Urinary bladder (tissue), 4 donors: ENCODE data around the gene PTEN. TPM values are rescaled to one million over a fixed set of nuclear protein-coding genes. Genes with fewer than 3 reads are reported as not detected.
"Not testable (repeated sequence)": the region's sequence is repeated elsewhere in the genome, so short reads cannot be mapped to it uniquely, and the experiment has no call there.

Experiments used
- DNase-seq: peaks from one replicate; pipeline ENCODE4 v3.0.0-alpha.2; 2015; ENCODE audit errors: extremely low spot score
- H3K27ac ChIP-seq: one replicate; pipeline ENCODE4 v1.5.1; 2013; ENCODE audit warnings: low read depth, mild to moderate bottlenecking, moderate library complexity
- H3K36me3 ChIP-seq: one replicate; pipeline ENCODE4 v1.6.1; 2013; ENCODE audit warnings: mild to moderate bottlenecking, moderate library complexity; ENCODE audit not compliant: insufficient read depth
- H3K4me1 ChIP-seq: one replicate; pipeline ENCODE4 v1.6.1; 2013; ENCODE audit warnings: mild to moderate bottlenecking, moderate library complexity; ENCODE audit not compliant: insufficient read depth
- H3K4me3 ChIP-seq: one replicate; pipeline ENCODE4 v1.5.1; 2013; ENCODE audit warnings: low read depth, low read length
- WGBS: extraction: QIAGEN DNeasy Blood & Tissue Kit; methylation state at CpG from one replicate; pipeline ENCODE4 v1.1.7; 2013; 5-methylcytosine and 5-hydroxymethylcytosine counted together
- polyA plus RNA-seq: library from polyadenylated mRNA; stranded (reverse); fragments of 200-250 nt; gene quantifications from one replicate; pipeline ENCODE4 v1.2.3, GENCODE V29; 2013
- total RNA-seq: library from RNA; depleted of rRNA; stranded (reverse); fragments of >200 nt; gene quantifications from one replicate; pipeline ENCODE4 v1.2.3, GENCODE V29; 2014
- donor health status: healthy with polysubstance abuse.
- donor health status: healthy.

The PTEN gene
- total and polyA plus RNA-seq, 2 donors, result 37.6 to 308 TPM

GRCh38 chr10:87855665-87856064, 7.8 kb upstream of the PTEN start:
- not testable (repeated sequence) for H3K4me1 ChIP-seq, H3K27ac ChIP-seq, DNase-seq, H3K4me3 ChIP-seq, H3K36me3 ChIP-seq
- WGBS, result 90% methylated on average over 4 of the region's 4 CpGs

DNA sequence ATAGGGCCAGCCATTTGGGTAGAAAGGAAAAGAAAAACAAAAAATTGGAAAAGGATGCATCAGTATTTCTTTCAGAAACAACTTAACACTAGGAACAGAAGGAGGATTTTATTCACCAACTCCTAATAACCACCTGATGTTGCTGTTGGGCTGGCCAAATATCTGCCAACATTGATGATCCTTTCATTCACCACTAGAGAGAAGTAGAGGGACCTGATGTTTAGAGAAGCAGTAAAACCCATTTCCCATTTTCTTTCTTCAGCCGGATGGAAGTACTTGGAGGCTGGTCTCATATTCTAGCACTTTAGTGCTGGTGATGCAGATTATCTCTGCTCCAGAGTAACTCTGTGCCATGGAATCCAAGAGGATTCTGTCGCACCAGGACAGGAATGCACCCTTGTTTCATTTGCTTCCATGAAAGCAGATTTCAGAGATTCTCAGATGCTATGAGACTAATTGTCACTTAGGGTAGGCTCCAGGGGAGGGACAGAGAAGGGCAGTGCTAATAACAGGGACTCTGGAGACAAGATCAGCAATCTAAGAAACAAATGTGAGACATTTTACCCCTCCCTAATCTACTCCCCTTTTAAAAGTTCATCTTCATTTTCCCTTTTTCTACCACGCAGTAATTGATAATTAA, 3.1 kb upstream of the PTEN start:
- Histone ChIP-seq H3K4me1 (no peaks in the 10 kb centered on the region), H3K4me3 (no peak overlapping the region), H3K27ac (no peak overlapping the region), H3K36me3 (no peaks in the 10 kb centered on the region)
- no peak for DNase-seq
- WGBS, result 61% methylated on average over 3 of the region's 3 CpGs

- H3K4me3 ChIP-seq, result no peak overlapping the region
- no peaks in the 10 kb centered on the region for H3K36me3 ChIP-seq
- WGBS, result 74% methylated on average over 4 of the region's 4 CpGs
- DNase-seq, result no peak
- no peaks in the 10 kb centered on the region for H3K4me1 ChIP-seq
- H3K27ac ChIP-seq, result no peak overlapping the region
These were observed 2.5 kb upstream of the PTEN start for GRCh38 chr10:87860816-87861403.

DNA sequence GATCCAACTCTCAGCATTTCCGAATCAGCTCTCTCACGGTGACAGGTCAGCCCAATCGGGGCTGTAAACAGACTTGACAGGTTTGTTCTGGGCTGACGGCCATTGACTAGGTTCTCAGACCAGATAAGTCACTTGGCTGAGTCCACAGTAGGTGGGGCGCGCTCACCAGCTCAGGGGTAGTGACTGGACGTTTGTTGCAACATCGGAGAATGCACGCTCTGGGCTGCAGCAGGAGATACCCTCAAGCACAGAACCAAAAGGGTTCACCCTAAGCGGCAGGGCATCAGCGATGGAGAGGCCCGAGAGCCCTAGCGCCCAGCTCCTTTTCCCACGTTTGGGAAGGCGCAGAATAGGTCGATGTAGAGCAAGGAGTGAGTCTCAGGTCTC, 1.9 kb upstream of the PTEN start:
- Histone ChIP-seq H3K36me3 (no peaks in the 10 kb centered on the region), H3K4me3 (peak overlapping the region; percentile 97), H3K4me1 (no peaks in the 10 kb centered on the region), H3K27ac (peak overlapping the region; percentile 93)
- DNase-seq, result no peak
- 4% methylated on average over 16 of the region's 16 CpGs for WGBS

DNA sequence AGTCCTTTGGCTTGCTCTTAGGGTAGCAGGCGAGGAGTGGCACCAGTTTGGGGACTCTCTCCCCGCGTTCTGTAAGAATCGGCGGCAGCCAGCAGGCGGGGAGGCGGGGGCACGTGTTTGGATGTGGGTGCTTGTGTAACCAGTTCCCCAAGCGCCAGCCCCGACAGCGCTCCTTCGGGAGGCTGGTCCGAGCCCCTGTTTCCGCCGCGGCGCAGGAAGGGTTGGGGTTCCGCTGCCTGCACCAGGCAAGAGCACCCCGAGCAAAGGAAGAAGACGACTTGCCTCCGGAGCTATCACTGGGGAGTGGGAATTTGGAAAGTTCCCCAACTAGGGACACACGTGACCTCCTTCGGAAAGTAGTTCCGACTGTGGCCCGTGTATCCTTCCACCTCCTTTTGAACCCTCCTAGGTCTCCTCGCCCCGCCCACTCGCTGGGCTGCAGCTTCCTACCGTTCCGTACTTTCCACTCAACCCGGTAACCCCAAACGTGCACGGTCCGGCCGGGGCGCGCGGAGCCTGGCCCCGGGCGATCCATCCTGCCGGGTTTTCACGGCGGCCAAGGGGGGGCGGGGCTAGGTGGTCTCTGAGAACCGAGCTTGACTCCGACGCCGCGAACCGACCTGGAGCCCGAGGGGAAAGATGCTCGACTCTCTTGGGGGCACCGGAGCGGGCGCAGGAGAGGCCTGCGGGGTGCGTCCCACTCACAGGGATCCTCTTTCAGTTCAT, 1.3 kb upstream of the PTEN start:
- WGBS, result under 1% methylated on average over 57 of the region's 57 CpGs
- H3K36me3 ChIP-seq, result no peaks in the 10 kb centered on the region
- peak overlapping the region; percentile 93 for H3K27ac ChIP-seq
- H3K4me1 ChIP-seq, result no peaks in the 10 kb centered on the region
- H3K4me3 ChIP-seq, result peak overlapping the region; percentile 97
- peak; percentile 96 for DNase-seq

DNA sequence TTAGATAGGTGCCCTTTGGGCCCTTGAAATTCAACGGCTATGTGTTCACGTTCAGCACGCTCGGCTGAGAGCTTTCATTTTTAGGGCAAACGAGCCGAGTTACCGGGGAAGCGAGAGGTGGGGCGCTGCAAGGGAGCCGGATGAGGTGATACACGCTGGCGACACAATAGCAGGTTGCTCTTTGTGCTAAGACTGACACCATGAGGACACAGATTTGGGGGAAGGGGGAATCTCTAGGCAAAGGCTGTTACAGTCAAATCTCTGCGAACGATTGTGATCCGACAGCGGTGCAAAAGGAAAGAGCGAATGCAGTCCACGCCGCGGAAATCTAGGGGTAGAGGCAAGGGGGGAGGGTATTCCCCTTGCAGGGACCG, 759 bp upstream of the PTEN start:
- peak overlapping the region; percentile 97 for H3K4me3 ChIP-seq
- peak overlapping the region; percentile 81 for H3K27ac ChIP-seq
- under 1% methylated on average over 21 of the region's 21 CpGs for WGBS
- DNase-seq, result no peak
- H3K36me3 ChIP-seq, result no peaks in the 10 kb centered on the region
- no peaks in the 10 kb centered on the region for H3K4me1 ChIP-seq

DNA sequence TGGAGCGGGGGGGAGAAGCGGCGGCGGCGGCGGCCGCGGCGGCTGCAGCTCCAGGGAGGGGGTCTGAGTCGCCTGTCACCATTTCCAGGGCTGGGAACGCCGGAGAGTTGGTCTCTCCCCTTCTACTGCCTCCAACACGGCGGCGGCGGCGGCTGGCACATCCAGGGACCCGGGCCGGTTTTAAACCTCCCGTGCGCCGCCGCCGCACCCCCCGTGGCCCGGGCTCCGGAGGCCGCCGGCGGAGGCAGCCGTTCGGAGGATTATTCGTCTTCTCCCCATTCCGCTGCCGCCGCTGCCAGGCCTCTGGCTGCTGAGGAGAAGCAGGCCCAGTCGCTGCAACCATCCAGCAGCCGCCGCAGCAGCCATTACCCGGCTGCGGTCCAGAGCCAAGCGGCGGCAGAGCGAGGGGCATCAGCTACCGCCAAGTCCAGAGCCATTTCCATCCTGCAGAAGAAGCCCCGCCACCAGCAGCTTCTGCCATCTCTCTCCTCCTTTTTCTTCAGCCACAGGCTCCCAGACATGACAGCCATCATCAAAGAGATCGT, 598 bp downstream of the PTEN start:
- under 1% methylated on average over 47 of the region's 47 CpGs for WGBS
- DNase-seq, H3K36me3 ChIP-seq, H3K4me1 ChIP-seq: not testable (repeated sequence)
- peak overlapping the region; percentile 99 for H3K27ac ChIP-seq
- peak overlapping the region; percentile 97 for H3K4me3 ChIP-seq

GRCh38 chr10:87864496-87865059, 1.2 kb downstream of the PTEN start:
- Histone ChIP-seq H3K27ac (peak overlapping the region; percentile 88), H3K36me3 (no peaks in the 10 kb centered on the region), H3K4me3 (peak overlapping the region; percentile 97), H3K4me1 (no peaks in the 10 kb centered on the region)
- DNase-seq, result no peak
- WGBS, result under 1% methylated on average over 16 of the region's 16 CpGs

- 2% methylated on average over 4 of the region's 4 CpGs for WGBS
- DNase-seq, result no peak
- peak overlapping the region; percentile 97 for H3K4me3 ChIP-seq
- peak overlapping the region; percentile 80 for H3K27ac ChIP-seq
- no peaks in the 10 kb centered on the region for H3K4me1 ChIP-seq
- no peaks in the 10 kb centered on the region for H3K36me3 ChIP-seq
These were observed 1.9 kb downstream of the PTEN start for GRCh38 chr10:87865241-87865881.

DNA sequence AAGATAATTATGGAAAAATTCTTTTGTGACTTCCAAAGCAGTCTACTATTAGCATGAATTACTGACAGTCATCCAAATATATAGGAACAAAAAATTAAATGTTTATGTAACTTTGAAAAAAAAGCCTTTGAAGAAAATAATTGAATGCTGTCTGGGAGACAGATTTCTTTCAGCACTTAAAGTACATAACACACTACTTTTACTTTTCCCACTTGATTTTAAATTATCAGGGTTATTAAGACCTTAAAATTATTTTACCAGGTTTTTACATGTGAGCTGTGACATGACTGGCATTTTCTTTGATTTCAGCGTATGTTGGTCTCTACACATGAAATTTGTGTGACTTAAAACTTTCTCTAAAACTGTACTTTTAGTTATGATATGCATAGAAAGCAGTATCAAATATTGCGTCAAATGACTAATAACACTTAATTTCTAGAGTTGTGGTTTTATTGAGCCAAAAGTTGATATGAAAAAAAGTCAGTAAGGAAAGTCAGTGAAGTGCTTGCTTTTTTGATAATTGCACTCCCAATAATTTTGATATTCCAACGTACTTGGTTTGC, 3.1 kb downstream of the PTEN start:
- 19% methylated on average over 3 of the region's 3 CpGs for WGBS
- no peak overlapping the region for H3K27ac ChIP-seq
- no peak for DNase-seq
- H3K36me3 ChIP-seq, result no peaks in the 10 kb centered on the region
- peaks cover 2% of the 10 kb centered on the region for H3K4me1 ChIP-seq
- peak overlapping the region; percentile 97 for H3K4me3 ChIP-seq

DNA sequence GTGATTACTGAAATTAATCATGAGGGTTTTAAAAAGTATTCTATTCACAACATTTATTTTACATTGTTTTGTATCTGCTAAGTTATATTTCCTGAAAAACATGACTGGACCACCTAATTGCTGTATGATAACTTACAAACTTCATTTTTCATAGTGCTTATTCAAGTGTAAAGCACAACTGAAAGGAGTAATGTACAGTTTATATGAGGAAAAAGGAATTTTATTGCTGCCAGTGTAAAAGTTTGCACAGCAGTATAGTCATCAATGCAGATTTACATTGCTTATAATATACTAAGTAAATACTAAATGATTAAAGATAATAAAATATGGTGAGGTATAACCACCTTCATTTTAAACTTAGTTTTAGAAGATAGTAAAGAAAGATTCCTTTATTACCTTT, 4.0 kb downstream of the PTEN start:
- no peaks in the 10 kb centered on the region for H3K36me3 ChIP-seq

GRCh38 chr10:87868277-87868676, 4.9 kb downstream of the PTEN start:
- 15% methylated on average over 1 of the region's 1 CpG for WGBS
- no peak for DNase-seq
- no peak overlapping the region for H3K4me3 ChIP-seq
- peaks cover 2% of the 10 kb centered on the region for H3K4me1 ChIP-seq
- peak overlapping the region; percentile 38 for H3K27ac ChIP-seq
- no peaks in the 10 kb centered on the region for H3K36me3 ChIP-seq

More for the DNA sequence above, 4.0 kb downstream of the PTEN start:
- DNase-seq, result no peak
- peak overlapping the region; percentile 23 for H3K27ac ChIP-seq
- peaks cover 2% of the 10 kb centered on the region for H3K4me1 ChIP-seq
- peak overlapping the region; percentile 28 for H3K4me3 ChIP-seq

- H3K4me3 ChIP-seq, H3K4me1 ChIP-seq, H3K27ac ChIP-seq, H3K36me3 ChIP-seq, DNase-seq: not testable (repeated sequence)
- 94% methylated on average over 9 of the region's 9 CpGs for WGBS
These were observed 5.7 kb downstream of the PTEN start for GRCh38 chr10:87869139-87869538.
